Left kidney (tissue), 2 donors: Measurements from ENCODE around the gene GPSM1. TPM values are rescaled to one million over a fixed set of nuclear protein-coding genes. Genes with fewer than 3 reads are reported as not detected.

Experiments
- DNase-seq: peaks from one replicate; pipeline ENCODE4 v3.0.0-alpha.2; 2013
- polyA plus RNA-seq: library from polyadenylated mRNA; unstranded; fragments of 120-200 nt; gene quantifications from one replicate; pipeline ENCODE4 v1.2.1, GENCODE V29; 2013; ENCODE audit not compliant: insufficient read length

GPSM1 gene
- polyA plus RNA-seq, 1 donor: 27.4 TPM

DNA sequence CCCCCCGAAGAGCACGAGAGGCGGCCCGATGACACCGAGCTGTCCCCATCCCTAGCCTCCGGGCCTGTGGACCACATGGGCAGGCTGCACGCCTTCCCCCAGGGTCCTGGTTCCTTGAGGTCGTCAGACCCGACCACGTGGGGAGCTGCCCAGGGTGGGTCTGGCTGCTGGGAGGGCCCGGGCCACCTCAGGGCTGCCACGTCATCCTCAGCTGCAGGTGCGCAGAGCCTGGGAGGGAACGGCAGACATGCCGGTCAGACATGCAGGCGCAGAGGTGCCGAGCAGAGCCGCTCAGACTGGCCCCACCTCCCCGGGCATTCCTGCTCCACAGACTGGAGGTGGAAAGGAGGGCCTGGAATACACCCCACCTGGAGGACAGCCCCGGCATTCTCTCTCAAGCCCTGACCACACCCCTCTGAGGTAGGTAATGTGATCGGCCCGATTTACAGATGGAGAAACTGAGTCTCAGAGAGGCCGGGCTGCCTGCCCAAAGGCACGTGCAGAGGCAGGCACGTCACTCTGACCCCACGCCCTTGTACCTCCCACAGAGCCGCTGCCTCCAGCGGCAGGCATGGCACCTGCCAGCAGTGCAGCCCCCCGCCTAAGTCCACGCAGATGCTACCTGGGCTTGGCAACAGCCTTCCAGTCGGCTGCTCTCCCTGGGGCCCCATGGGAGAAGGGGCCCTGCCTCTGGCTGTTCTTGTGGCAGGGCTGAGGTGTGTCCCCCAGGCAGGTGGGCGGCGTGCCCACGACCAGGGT is 24.1 kb upstream of the GPSM1 start:
- DNase-seq: no peak

DNA sequence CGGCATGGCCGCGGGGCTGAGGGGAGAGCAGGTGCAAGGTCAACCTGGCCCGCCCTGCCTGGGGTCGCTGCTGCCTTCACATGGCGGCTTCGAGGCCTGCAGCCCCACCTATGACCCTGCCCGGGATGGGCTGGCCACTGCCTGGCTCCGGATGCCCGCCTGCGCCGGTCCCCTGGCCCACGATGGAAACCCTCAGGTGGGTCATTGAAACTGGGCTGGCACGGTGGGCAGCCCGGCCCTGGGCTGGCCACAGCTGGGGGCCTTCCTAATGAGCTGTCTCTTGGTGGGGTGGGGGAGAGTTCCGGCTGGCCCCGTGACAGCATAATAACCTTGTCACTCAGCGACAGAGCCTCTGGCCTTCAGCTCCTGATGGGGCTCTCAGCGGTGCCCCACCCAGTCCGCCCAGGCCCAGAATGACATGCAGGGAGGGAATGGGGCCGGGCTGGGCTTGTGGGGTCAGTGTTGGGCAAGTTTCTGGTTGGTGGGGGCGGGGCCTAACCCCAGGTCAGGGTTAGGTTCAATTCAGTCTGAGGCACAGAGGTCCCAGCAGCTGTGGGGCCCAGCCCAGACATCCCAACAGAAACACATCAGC is 23.4 kb upstream of the GPSM1 start, which contains the start of gene CCDC187:
Gene CCDC187, minus strand, starts transcription at position 270 of the 592 bp plus-strand sequence. Its CDS starts 264 bp downstream, at position 6.
- no peak for DNase-seq

DNA sequence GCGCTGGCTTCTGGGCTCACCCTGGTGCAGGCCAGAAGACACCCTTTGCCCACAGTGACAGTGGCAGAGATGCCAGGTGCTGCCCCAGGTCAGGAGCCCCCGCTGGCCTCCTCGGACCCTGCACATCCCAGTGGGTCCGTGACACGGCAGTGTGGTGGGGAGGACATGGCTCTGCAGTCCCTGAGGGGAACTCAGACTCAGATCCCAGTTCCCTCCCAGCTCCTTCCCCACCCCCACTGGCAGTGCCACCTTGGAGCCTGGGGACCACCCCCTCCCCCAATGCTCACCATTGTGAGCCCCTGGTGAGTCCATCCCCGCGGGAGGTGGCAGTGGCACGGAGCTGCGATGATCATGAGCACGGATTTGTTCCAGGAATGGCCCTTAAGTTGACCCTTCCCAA is 22.9 kb upstream of the GPSM1 start:
- DNase-seq: no peak

DNA sequence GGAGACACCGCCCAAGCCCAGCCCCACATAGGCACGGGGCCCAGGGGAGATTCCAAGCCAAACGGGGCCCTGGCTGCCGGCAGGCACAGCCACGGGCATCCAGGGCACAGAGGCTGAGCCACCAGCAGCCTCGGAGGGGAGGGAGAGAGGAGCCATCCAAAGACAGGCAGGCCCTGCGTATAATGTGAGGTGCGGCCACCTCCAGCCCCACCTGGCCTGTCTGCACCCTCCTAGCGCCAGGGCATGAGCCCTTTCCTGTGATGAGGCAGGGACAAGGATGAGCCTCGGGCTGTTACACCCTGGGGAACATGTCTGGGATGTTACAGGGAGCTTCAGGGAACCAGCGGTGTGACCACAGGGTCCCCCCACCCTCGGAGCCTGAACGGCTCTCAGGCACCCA is 22.4 kb upstream of the GPSM1 start:
- DNase-seq: no peak

DNA sequence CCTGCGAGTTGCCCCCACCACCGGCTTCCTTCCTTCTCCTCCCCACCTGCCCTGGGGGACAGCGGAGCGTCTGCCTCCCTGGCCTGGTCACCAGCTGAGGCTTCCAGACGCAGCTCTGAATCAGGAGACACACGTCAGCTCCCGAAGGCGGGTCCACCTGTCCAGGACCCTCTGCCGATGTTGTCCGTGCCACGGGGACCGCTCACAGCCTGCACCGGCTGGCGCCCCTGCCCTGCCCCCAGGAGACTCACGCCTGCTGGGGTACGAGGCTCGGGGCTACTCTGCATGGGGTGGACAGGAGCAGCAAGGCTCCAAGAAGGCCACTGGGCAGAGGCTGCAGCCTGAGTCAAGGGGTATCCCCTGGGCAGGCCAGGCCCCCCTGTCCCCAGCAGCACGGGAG is 21.5 kb upstream of the GPSM1 start:
- no peak for DNase-seq

DNA sequence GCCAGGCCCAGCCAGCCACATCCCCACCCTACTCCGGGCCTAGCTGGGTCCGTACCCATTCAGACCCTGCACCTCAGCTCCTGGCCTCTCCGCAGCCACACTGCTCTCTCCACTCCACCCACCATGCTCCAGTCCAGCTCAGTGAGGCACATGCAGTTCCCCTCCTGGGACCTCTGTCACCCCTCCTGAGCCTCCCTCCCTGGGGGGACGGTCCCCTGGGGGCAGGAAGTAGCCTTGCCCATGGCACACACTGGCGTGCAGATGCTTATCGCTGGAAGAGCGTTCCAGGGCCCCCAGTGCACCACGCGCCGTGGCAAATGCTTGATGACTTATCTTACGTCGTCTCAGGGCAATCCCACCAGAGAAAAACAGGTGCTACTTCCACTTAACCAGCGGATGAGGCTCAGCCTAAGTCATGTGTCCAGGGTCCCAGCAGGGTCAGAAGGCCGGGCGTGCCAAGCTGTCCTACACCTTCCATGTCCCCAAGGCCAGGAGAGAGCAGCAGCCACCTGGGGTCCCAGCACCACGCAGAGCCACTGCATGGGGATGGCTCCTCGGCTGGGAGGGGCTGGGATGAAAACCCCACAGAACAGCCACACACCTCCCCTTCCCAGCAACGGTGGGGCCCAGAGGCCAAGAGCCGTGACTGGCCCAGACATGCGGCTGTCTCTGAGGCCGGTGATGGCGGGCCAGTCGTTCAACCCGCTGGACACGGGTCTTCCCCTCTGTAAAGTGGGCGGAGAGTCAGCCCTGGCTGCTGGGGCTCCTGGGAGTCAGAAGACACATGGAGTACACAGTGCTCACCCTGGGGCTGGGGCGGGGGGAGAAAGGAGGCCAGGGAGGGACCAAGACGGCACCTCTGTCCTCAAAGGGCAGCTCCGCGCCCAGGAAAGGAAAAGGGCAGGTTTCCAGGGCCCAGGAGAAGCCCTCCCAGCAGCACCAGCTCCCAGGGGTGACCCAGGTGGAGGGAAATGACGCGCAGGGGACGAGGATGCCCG is 20.8 kb upstream of the GPSM1 start:
- DNase-seq: no peak

DNA sequence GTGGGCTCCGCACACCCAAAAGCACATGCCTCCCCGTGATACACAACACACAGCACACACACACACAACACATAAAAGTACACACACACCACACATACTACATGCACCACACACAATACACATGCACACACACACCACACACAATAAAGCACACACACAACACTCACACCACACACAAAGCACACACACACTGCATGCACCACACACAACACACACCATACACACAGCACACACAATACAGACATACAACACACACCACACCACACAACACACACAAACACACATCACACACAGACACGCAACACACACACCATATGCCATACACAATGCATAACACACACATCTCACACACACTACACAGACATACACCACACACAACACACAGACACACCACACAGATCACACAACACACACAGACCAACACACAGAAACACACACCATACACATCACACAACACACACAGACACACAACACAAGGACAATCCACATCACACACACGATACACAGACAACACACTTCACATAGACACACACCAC is 20.1 kb upstream of the GPSM1 start:
- DNase-seq: no peak

DNA sequence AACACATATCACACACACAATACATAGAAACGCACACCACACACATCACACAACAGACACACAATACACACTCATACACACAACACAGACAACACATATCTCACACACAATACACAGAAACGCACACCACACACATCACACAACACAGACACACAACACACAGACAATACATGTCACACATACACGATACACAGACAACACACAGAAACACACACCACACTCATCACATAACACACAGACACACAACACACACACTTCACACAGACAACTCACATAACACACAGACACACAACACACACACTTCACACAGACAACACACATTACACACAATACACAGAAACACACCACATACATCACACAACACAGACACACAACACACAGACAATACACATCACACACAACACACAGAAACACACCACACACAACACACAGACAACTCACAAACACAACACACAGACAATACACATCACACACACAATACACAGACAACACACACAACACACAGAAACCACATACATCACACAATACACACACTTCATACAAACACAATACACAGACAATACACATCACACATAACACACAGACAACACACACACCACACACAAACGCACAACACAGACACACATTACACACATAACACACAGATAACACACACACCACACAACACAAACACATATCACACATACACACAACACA is 19.2 kb upstream of the GPSM1 start:
- no peak for DNase-seq

DNA sequence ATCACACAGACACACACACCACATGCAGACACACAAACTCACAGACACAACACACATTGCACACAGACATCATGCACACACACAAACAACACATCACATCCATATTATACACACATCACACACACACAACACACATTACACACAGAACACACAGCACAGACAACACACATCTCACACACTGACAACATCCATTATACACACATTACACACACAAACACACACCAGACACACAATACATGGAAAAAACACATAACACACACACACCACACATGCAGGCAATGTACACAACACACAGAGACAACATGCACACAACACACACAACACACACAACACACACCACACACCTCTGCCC is 18.7 kb upstream of the GPSM1 start:
- DNase-seq: no peak

DNA sequence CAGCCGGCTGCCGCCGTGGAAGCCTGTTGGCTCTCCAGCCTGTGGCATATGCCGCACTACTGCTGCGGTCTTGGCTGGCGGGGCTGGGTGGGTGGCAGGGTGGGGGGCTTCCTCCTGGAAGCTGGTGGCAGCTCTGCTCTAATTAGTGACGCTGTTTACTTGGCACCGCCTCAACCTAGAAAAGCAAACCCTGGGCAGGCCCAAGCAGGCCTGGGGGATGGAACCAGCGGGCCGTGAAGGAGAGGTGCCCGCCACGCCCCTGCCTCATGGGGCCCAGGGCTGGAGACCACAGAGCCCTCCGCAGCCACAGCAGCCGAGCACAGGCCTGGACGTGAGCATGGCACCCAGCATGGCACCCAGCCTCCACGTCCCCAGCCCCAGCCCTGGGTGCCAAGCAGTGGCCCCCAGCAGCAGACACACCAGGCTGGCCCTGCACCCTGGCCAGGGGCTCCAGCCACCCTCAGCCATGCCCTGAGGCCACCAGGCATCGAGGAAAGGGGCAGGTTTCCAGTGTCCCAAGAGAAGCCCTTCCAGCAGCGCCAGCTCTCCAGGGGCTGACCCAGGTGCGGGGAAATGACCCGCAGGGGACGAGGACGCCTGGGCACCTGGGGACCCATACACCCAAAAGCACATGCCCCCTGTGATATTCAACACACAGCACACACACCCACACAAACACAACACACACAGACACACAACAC is 18.1 kb upstream of the GPSM1 start:
- DNase-seq: peak; percentile 71

DNA sequence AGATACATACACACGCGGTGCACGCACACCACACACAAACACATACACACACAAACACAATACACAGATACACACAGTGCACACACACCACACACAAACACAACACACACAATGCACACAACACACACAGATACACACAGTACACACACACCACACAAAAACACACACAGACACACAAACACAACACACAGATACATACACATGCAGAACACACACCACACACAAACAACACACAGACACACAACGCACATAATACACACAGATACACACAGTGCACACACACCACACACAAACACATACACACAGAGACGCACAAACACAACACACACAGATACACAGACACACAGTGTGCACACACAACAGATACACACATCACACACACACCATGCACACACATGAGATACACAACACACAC is 17.5 kb upstream of the GPSM1 start:
- DNase-seq: no peak

DNA sequence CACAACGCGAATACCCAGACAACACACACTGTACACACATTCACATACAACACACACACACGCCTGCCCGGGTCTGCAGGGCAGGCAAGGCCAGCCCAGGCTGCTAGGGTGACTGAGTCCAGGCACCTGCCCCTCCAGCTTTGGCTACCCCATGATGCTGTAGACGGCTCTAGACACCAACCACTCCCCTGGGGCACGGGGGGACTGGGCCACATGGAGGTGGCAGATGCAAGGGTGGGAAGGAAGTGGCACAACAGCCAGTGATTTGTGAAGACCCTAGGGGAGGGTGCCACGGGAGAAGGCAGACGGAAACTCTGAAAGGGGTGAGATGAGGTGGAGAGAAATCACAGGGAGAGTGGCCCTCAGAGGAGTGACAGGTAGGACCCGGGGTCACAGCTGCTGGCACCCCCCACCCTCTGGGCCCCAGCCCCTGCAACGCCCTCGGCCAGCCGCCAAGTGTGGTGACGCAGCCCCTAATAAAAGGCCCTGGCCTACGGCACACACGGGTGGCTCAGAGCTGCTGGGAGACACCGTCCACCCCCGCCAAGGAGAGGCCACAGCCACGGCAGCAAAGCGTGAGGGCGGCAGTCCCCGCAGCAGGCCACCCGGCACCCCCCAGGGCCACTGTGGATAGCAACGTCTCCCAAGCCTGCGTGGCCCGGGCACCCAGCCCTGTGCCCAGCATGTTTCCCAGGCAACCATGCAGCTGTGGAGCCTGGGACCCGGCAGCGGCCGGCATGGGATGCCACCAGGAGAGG is 16.9 kb upstream of the GPSM1 start:
- no peak for DNase-seq

DNA sequence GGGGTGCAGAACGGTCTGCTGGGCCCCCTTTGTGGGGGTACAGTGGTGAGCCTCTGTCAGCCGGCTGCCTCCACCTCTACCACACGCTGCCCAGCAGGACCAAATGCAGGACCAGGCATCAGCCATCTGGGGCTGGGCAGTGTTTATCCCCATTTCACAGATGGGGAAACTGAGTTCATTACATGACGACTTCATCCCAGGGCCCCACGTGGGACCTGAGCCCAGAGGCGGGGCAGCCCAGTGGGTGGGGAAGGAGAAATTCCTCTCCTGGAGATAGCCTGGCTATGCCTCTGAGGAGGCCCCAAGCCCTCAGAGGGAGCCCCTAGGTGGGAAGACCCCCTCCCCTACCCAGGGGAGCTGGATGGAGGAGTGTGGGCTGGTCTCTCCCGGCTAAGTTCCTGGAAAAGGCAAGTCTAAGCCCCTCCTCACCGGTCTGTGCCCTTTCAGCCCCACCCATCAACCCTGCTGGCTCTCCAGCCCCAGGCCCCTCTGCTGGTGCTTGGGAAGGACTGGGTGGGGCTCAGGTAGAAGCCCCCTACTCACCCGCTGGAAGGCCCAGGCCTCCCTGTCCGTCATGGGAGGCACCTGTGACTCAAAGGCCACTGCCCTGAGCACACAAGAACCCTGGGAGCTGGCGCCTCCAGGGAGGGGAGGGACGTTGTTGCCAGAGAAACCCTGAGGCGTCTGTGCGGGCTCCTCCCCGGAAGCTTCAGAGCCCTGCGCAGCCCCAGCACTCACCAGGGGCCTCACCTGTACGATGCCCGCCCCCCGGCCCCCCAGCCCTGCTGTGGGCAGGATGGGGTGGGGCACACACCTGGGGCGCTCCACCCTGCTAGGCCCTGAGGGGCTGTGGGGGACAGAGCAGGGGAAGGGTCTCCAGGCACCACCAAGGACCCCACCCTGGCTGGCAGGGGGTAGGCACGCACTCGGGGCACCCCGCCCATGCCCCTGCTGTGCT is 16.0 kb upstream of the GPSM1 start:
- DNase-seq: no peak

DNA sequence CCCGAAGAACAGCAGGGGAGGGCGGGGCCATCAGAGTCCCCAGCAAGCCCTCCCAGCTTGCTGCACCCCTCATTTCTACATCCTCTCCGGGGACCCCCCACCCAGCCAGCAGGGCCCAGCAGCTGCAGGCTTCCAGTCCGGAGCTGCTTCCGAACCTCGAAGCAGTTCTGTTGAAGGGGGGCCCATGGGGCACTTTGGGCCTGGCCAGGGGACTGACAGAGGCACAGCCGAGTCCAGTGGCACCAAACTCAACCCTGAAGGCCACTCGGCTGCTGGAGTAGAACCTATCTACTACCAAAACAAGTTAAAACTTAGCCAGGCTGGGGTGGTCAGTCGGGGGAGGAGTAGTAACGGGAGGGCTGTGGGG is 15.3 kb upstream of the GPSM1 start:
- no peak for DNase-seq

DNA sequence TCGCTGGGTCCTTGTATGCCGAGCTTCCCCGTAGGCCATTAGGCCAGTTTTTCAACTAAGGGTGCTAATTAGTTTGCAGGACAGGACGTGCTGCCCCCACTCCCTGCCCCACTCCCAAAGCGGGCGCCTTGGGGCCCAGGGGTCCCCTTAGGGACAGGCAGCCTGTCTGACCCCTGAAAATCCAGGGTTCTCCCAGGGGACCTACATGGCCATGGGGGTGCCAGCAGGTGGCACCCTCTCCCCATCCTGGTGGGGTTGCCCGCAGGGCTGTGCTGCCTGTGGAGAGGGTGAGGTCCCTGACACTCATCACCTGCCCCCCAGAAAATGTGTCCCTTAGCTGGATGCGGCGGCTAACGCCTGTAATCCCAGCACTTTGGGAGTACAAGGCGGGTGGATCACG is 14.9 kb upstream of the GPSM1 start:
- no peak for DNase-seq

DNA sequence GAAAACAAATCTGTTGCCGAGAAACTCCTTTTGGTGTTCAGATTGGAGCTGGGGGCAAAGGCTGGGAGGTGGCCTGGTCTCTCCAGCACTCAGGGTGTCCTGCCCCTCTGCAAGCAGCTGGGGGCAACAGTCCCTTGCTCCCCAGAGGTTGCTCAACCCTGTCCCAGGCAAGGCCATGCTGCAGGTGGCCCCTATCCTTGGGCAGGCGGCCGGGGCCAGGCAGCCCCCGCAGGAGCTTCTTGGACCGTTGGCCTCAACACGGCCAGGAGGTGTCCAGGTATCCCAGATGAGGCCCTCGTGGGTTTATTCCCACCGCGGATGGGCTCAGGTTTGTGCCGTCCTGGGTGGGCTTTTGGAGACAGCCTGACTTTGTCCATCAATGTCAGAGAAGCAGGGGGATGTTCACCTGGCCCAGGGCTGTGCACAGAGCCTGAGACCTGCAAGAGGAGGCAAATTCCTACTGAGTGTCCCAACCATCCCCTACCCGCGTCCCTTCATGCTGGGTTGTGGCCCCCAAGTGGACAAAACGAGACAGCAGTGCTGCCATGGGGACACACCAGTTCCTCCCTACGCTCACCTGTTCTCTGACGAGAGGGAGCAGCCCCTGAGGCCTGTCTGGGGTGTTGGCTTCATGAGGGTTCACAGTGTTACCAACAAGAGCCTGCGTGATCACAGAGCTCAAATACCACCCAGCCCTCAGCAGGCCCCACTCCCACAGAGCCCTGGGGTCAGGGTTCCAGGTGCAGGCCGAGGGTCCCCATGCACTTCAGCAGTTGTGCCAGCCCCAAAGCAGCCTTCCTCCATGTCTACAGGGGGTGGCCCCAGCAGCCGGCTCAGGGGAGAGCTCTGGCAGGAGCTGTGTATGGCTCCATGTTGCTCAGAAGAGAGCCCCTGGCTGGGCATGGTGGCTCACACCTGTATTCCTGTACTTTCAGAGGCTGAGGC is 14.0 kb upstream of the GPSM1 start:
- DNase-seq: no peak

DNA sequence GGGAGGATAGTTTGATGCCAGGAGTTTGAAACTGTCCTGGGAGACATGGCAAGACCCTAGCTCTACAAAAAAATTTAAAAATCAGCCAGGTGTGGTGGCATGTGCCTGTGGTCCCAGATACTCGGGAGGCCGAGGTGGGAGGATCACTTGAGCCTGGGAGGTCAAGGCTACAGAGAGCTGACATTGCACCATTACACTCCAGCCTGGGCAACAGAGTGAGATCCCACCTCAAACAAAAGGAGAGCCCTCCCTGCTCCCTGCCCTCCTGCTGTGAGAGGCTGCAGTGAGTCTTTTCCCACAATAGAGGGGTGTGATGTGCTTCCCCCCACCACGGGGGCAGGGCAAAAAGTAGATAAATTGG is 13.3 kb upstream of the GPSM1 start:
- no peak for DNase-seq

DNA sequence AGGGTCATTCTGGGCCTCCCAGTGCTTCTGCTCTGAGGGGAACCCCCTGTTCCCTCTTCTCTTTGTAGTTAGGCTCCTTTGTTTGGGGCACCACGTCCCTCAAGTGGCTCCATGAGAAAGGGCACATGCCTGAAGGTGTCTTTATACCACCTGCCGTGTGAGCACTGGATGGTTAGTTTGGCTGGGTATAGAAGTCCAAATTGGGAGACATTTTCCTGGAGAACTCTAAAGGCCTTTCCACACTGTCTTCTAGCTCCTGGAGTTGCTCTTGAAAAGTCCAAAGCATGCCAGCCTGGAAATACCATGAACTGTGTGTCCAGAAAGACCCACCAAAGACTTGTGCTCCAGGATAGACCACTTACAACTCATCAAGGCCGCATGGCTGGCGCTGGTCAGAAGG is 12.4 kb upstream of the GPSM1 start:
- DNase-seq: no peak
